Fibroblast of skin of abdomen (primary cell): Measurements from ENCODE around the gene MTOR.

Experiments used
- DNase-seq: peaks from one replicate; pipeline ENCODE4 v3.0.0-alpha.2; 2013

The MTOR gene

DNA sequence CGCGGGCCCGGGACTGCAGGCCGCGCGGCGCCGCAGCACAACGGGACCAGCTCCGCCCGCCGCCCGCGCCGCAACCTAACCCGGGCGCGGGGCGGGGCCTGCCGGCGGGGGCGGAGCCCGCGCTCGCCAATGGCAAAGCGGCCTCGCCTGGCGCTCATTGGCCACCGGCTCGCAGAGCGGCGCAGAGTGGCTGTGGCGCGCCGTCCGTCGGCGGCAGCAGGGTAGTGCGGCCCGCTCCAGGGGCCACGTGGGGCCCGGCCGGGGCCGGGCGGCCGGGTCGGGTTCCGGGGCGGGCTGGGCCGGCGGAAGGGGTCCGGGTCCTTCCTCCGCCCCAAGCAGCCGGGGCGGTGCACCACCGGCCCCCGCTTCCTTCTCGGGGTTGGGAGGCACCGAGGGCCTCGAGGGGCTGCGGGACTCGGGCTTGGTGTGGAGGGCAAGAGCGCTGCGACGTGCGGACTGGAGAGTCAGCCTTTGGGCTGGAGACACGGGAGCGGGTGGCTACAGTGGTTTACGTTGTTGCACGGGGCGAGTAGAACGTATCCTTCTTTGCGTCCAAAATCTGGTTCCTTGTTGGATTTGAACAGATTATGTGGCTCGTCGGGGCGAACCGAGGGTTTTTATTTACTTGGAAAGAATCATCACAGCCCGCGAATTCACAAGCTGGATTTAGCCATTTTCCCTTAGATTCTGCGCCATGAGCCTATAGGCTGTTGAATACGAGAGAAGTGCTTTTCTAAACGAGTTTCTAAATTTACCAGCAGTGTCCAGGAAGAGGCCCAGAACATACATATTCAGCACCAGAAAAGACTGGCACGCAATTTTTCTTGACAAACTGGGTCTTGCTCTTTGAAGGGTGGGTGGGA, 202.2 kb downstream of the MTOR start, which contains the start of gene SRM:
Gene SRM, minus strand, starts transcription at position 51 of the 863 bp plus-strand sequence. CDS start 75 bp downstream, outside the sequence.
- peak; percentile 91 for DNase-seq

DNA sequence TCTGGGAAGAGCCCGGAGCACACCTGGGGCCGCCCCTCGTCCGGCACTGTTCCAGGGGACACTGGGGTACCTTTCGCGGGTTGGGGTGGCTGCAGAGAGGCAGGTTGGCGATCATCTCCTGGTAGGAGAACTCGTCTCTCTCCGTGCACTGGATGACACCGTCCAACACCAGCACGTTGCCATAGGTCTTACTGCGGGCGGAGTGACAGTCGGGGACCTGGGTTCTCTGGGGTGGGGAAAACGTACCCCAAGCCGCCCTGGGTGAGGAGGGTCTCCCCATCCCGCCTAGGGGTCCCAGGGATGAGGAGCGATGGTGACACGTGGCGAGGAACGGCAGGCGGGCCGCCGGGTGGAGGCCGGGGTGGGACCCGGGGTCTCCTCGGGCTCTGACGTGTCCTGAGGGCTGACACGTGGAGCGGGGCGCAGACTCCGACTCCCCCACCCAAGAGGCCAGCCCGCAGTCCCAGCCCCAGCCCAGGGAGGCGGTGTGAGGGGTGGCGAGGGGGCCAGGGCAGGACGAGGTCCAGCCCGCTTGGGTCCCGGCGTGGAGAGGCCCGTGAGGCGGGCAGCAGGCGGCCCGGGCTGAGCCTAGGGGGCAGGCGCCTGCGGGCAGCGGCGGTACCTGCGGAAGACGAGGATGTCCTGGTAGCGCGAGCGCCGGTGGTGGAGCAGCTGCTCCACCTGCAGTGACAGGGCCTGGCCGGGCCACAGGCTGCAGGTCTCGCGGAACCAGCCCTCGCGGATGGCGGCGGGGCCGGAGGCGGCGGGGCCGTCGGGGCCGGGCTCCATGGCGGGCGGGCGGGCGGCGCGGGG, 203.0 kb downstream of the MTOR start:
- no peak for DNase-seq

DNA sequence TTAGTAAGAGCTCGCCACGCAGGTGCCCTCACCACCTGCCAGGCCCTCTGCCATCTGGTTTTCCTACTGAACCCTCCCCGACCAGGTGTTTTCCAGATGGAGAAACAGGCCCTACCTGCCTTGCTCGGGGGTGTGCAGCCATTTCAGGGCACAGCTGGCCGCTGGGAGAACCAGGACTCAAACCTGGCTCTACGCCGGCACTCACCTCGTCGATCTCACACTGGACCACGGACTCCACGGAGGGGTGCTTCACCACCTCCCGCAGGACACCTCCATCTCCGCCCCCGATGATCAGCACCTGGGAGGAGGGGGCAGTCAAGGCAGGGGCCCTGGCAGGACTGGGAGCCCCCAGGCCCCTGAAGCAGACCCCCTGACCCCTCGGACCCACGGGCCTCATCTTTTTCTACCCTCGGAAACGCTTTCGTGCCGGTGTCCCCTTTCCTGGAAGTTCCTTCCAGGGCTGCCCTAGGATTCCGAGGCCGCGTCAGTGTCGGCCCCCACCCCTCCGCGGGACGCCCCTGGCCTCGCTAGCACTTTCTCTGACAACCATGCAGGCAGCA, 203.7 kb downstream of the MTOR start:
- DNase-seq, result no peak

DNA sequence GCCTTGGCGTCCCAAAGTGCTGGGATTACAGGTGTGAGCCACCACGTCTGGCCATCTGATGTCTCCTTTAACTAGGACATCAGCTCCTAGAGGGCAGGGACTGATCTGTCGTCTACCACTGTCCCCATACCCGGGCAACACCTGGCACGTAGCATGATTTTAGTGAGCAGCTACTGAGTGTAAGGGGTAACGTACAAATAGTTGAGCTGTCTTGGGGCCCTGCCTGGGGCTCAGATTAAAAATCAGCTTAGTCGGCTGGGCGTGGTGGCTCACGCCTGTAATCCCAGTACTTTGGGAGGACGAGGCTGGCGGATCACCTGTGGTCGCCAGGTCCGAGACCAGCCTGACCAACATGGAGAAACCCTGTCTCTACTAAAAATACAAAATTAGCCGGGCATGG, 204.3 kb downstream of the MTOR start:
- DNase-seq, result no peak

DNA sequence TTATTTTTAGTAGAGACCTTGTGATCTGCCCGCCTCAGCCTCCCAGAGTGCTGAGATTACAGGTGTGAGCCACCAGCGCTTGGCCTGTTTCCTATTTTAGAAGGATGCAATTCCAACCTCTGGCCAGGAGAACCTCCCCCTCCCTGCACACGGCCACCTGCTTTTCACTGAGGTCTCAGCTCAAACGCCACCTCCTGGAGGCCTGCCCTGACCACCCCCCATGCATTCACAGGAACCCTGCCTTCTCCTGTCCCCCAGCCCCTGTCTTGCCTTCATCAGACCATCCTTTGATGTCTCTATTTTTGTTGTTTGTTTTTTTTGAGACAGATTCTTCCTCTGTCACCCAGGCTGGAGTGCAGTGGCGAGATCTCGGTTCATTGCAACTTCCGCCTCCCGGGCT, 204.9 kb downstream of the MTOR start:
- no peak for DNase-seq
